ENCODE data around the gene ASB13.

ASB13 gene

GRCh38 chr10:5639066-5639465 lies 27.3 kb downstream of the ASB13 start:
- ChIA-PET POLR2A (no interaction called here), CTCF (interaction anchor here (0.5 kb wide), 1 partner anchor 9 kb away, joined by 3 read pairs; no protein-coding TSS in a partner anchor)

GRCh38 chr10:5638494-5638893 lies 27.9 kb downstream of the ASB13 start:
- Histone ChIP-seq H3K4me1 (ENCODE audit: control insufficient read depth, insufficient read depth, low read length) (no peaks in the 10 kb centered on the region), H3K9me3 (ENCODE audit: control insufficient read depth, insufficient read depth, low read depth, low read length) (no peaks in the 10 kb centered on the region), H3K36me3 (ENCODE audit: control insufficient read depth in 2 of 2, insufficient read depth in 1 of 2, low read length in 2 of 2) (peaks cover 0 to 35% of the 10 kb centered on the region in 2 experiments; a peak in 1 of 3 replicates), H3K4me3 (ENCODE audit: low read depth, low read length) (no peak overlapping the region), H3K27ac (ENCODE audit: extremely low read depth, low read depth, low read length) (no peak overlapping the region)
- CTCF ChIA-PET, result interaction anchor here (0.5 to 0.7 kb wide), 2 partner anchors 8 to 9 kb away, joined by 3 read pairs; no protein-coding TSS in a partner anchor
- TF ChIP-seq ZNF76 (tag by site-specific recombination; IDR thresholded peaks at IDR 0.05; ENCODE audit: borderline replicate concordance, low read depth), result no peak
- TF ChIP-seq, protein P1, sequence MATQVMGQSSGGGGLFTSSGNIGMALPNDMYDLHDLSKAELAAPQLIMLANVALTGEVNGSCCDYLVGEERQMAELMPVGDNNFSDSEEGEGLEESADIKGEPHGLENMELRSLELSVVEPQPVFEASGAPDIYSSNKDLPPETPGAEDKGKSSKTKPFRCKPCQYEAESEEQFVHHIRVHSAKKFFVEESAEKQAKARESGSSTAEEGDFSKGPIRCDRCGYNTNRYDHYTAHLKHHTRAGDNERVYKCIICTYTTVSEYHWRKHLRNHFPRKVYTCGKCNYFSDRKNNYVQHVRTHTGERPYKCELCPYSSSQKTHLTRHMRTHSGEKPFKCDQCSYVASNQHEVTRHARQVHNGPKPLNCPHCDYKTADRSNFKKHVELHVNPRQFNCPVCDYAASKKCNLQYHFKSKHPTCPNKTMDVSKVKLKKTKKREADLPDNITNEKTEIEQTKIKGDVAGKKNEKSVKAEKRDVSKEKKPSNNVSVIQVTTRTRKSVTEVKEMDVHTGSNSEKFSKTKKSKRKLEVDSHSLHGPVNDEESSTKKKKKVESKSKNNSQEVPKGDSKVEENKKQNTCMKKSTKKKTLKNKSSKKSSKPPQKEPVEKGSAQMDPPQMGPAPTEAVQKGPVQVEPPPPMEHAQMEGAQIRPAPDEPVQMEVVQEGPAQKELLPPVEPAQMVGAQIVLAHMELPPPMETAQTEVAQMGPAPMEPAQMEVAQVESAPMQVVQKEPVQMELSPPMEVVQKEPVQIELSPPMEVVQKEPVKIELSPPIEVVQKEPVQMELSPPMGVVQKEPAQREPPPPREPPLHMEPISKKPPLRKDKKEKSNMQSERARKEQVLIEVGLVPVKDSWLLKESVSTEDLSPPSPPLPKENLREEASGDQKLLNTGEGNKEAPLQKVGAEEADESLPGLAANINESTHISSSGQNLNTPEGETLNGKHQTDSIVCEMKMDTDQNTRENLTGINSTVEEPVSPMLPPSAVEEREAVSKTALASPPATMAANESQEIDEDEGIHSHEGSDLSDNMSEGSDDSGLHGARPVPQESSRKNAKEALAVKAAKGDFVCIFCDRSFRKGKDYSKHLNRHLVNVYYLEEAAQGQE (tag by site-specific recombination; IDR thresholded peaks at IDR 0.05), result peak; percentile 56
- POLR2A ChIA-PET, result no interaction called here

More at GRCh38 chr10:5639066-5639465, 27.3 kb downstream of the ASB13 start:
- no peaks in the 10 kb centered on the region for H3K9me3 ChIP-seq (ENCODE audit: control insufficient read depth, insufficient read depth, low read depth, low read length)
- no peak overlapping the region for H3K27ac ChIP-seq (ENCODE audit: extremely low read depth, low read depth, low read length)
- H3K36me3 ChIP-seq (ENCODE audit: control insufficient read depth in 2 of 2, insufficient read depth in 1 of 2, low read length in 2 of 2), result peaks cover under 1 to 39% of the 10 kb centered on the region in 2 experiments; a peak in 2 of 3 replicates
- TF ChIP-seq ZNF16 (tag by site-specific recombination; IDR thresholded peaks at IDR 0.05; ENCODE audit: low read depth), result no peak
- TF ChIP-seq ZNF362 (tag by site-specific recombination; IDR thresholded peaks at IDR 0.05), result no peak
- TF ChIP-seq, protein P2, sequence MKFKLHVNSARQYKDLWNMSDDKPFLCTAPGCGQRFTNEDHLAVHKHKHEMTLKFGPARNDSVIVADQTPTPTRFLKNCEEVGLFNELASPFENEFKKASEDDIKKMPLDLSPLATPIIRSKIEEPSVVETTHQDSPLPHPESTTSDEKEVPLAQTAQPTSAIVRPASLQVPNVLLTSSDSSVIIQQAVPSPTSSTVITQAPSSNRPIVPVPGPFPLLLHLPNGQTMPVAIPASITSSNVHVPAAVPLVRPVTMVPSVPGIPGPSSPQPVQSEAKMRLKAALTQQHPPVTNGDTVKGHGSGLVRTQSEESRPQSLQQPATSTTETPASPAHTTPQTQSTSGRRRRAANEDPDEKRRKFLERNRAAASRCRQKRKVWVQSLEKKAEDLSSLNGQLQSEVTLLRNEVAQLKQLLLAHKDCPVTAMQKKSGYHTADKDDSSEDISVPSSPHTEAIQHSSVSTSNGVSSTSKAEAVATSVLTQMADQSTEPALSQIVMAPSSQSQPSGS (tag by site-specific recombination; IDR thresholded peaks at IDR 0.05; ENCODE audit: low read depth), result no peak
- TF ChIP-seq, protein P3, sequence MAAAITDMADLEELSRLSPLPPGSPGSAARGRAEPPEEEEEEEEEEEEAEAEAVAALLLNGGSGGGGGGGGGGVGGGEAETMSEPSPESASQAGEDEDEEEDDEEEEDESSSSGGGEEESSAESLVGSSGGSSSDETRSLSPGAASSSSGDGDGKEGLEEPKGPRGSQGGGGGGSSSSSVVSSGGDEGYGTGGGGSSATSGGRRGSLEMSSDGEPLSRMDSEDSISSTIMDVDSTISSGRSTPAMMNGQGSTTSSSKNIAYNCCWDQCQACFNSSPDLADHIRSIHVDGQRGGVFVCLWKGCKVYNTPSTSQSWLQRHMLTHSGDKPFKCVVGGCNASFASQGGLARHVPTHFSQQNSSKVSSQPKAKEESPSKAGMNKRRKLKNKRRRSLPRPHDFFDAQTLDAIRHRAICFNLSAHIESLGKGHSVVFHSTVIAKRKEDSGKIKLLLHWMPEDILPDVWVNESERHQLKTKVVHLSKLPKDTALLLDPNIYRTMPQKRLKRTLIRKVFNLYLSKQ (tag by site-specific recombination; IDR thresholded peaks at IDR 0.05; ENCODE audit: borderline replicate concordance), result no peak
- TF ChIP-seq ZNF155 (tag by site-specific recombination; IDR thresholded peaks at IDR 0.05), result no peak
- TF ChIP-seq ZNF768 (tag by site-specific recombination; IDR thresholded peaks at IDR 0.05), result no peak
- no peak for TF ChIP-seq ZNF24 (tag by site-specific recombination; IDR thresholded peaks at IDR 0.05)
- TF ChIP-seq ZBTB8A (tag by site-specific recombination; IDR thresholded peaks at IDR 0.05), result no peak
- TF ChIP-seq ZNF791 (tag by site-specific recombination; IDR thresholded peaks at IDR 0.05), result no peak
- no peak for TF ChIP-seq EGR2 (tag by site-specific recombination; IDR thresholded peaks at IDR 0.05; ENCODE audit: low read depth)
- H3K4me3 ChIP-seq (ENCODE audit: low read depth, low read length), result no peak overlapping the region
- H3K4me1 ChIP-seq (ENCODE audit: control insufficient read depth, insufficient read depth, low read length), result no peaks in the 10 kb centered on the region

GRCh38 chr10:5634918-5635317 lies 31.5 kb downstream of the ASB13 start:
- Histone ChIP-seq H3K36me3 (ENCODE audit: control insufficient read depth in 2 of 2, insufficient read depth in 1 of 2, low read length in 2 of 2) (peaks cover 0 to 16% of the 10 kb centered on the region in 2 experiments; a peak in 1 of 3 replicates), H3K4me3 (ENCODE audit: low read depth, low read length) (no peak overlapping the region), H3K27ac (ENCODE audit: extremely low read depth, low read depth, low read length) (no peak overlapping the region), H3K9me3 (ENCODE audit: control insufficient read depth, insufficient read depth, low read depth, low read length) (no peaks in the 10 kb centered on the region), H3K4me1 (ENCODE audit: control insufficient read depth, insufficient read depth, low read length) (no peaks in the 10 kb centered on the region)
- POLR2A ChIA-PET, result no interaction called here
- TF ChIP-seq KLF16 (tag by site-specific recombination; IDR thresholded peaks at IDR 0.05) (no peak), ZNF10 (tag by site-specific recombination; IDR thresholded peaks at IDR 0.05) (no peak)
- CTCF ChIA-PET, result interaction anchor here (0.7 to 2.5 kb wide), 2 partner anchors 11 to 23 kb away, joined by 4 to 7 read pairs; no protein-coding TSS in a partner anchor

Data from HEK293 (cell line).